Measurements from ENCODE around the gene NUBPL.

- TF ChIP-seq USF2 (IDR thresholded peaks at IDR 0.05), result no peak
- TF ChIP-seq CTCF (IDR thresholded peaks at IDR 0.05), result no peak
- no peak for TF ChIP-seq POLR2A (IDR thresholded peaks at IDR 0.05; ENCODE audit: low read length)
- no peak for TF ChIP-seq EP300 (IDR thresholded peaks at IDR 0.05)
- TF ChIP-seq, protein P1, sequence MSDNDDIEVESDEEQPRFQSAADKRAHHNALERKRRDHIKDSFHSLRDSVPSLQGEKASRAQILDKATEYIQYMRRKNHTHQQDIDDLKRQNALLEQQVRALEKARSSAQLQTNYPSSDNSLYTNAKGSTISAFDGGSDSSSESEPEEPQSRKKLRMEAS (IDR thresholded peaks at IDR 0.05), result no peak
- TF ChIP-seq RAD21 (conservative IDR thresholded peaks at IDR 0.05 in 1 of 2, IDR thresholded peaks at IDR 0.05 in 1 of 2), result no peak
- TF ChIP-seq, protein P2, sequence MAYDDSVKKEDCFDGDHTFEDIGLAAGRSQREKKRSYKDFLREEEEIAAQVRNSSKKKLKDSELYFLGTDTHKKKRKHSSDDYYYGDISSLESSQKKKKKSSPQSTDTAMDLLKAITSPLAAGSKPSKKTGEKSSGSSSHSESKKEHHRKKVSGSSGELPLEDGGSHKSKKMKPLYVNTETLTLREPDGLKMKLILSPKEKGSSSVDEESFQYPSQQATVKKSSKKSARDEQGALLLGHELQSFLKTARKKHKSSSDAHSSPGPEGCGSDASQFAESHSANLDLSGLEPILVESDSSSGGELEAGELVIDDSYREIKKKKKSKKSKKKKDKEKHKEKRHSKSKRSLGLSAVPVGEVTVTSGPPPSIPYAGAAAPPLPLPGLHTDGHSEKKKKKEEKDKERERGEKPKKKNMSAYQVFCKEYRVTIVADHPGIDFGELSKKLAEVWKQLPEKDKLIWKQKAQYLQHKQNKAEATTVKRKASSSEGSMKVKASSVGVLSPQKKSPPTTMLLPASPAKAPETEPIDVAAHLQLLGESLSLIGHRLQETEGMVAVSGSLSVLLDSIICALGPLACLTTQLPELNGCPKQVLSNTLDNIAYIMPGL (CRISPR knock-in tag; IDR thresholded peaks at IDR 0.05; ENCODE audit: borderline replicate concordance), result no peak
- TF ChIP-seq RCOR1 (IDR thresholded peaks at IDR 0.05; ENCODE audit: low read depth, low read length), result no peak
- no peak for TF ChIP-seq BHLHE40 (IDR thresholded peaks at IDR 0.05; ENCODE audit: low read depth, low read length)
- TF ChIP-seq PBX3 (IDR thresholded peaks at IDR 0.05), result no peak
- no peak for TF ChIP-seq NPAS2 (CRISPR knock-in tag; IDR thresholded peaks at IDR 0.05; ENCODE audit: borderline replicate concordance)
- TF ChIP-seq CEBPB (IDR thresholded peaks at IDR 0.05), result no peak
- no peak for TF ChIP-seq POLR2AphosphoS2 (conservative IDR thresholded peaks at IDR 0.05; ENCODE audit: low read length)
Measured at GRCh38 chr14:31902945-31903646, 341.9 kb downstream of the NUBPL start.

Measured in A549 (cell line).